Trophoblast cell (in vitro differentiated cells and primary cell): ENCODE data around the gene DLG1.

ENCODE experiments used
- DNase-seq, 2 donors: peaks; one replicate each; pipeline ENCODE4 v3.0.0-alpha.2; 2016
- H2AFZ ChIP-seq: 2 replicates; pipeline ENCODE4 v1.6.1; 2013; ENCODE audit warnings: low read length, moderate library complexity, mild to moderate bottlenecking; ENCODE audit not compliant: insufficient read depth, poor library complexity
- H2AK5ac ChIP-seq: 2 replicates; pipeline ENCODE4 v1.6.1; 2013; ENCODE audit warnings: mild to moderate bottlenecking, low read length
- H2BK120ac ChIP-seq: 2 replicates; pipeline ENCODE4 v1.6.1; 2013; ENCODE audit warnings: low read length, mild to moderate bottlenecking, moderate library complexity; ENCODE audit not compliant: insufficient read depth, poor library complexity
- H2BK12ac ChIP-seq: 2 replicates; pipeline ENCODE4 v1.6.1; 2013; ENCODE audit warnings: mild to moderate bottlenecking, low read length, moderate library complexity
- H2BK5ac ChIP-seq: 2 replicates; pipeline ENCODE4 v1.6.1; 2013; ENCODE audit warnings: low read length, low read depth, moderate library complexity, mild to moderate bottlenecking; ENCODE audit not compliant: poor library complexity
- H3K14ac ChIP-seq: 2 replicates; pipeline ENCODE4 v1.6.1; 2013; ENCODE audit warnings: mild to moderate bottlenecking, low read length
- H3K18ac ChIP-seq: 2 replicates; pipeline ENCODE4 v1.6.1; 2013; ENCODE audit warnings: mild to moderate bottlenecking, low read length
- H3K23ac ChIP-seq: 2 replicates; pipeline ENCODE4 v1.6.1; 2013; ENCODE audit warnings: low read length
- H3K27ac ChIP-seq: 2 replicates; pipeline ENCODE4 v1.5.1; 2013; ENCODE audit warnings: low read depth, mild to moderate bottlenecking, inconsistent platforms, low read length, moderate library complexity
- H3K27me3 ChIP-seq: 2 replicates; pipeline ENCODE4 v1.6.1; 2013; ENCODE audit warnings: inconsistent platforms, mild to moderate bottlenecking, low read length, moderate library complexity; ENCODE audit not compliant: insufficient read depth
- H3K36me3 ChIP-seq, 2 experiments: 1 replicate in 1 of 2; 2 replicates in 1 of 2; pipeline ENCODE4 v1.6.1; 2013; ENCODE audit warnings: low read length in 2 of 2, mild to moderate bottlenecking in 2 of 2, moderate library complexity in 1 of 2; ENCODE audit not compliant: insufficient read depth in 2 of 2, control insufficient read depth in 1 of 2
- H3K4ac ChIP-seq: 2 replicates; pipeline ENCODE4 v1.6.1; 2013; ENCODE audit warnings: low read depth, mild to moderate bottlenecking, low read length, moderate library complexity
- H3K4me1 ChIP-seq, 2 experiments: 1 replicate in 1 of 2; 2 replicates in 1 of 2; pipeline ENCODE4 v1.6.1; 2013; ENCODE audit warnings: low read length in 2 of 2, mild to moderate bottlenecking in 2 of 2, moderate library complexity in 1 of 2; ENCODE audit not compliant: insufficient read depth in 2 of 2, control insufficient read depth in 1 of 2
- H3K4me2 ChIP-seq: 2 replicates; pipeline ENCODE4 v1.6.1; 2013; ENCODE audit warnings: inconsistent platforms, mild to moderate bottlenecking, low read length, moderate library complexity
- H3K4me3 ChIP-seq: 2 replicates; pipeline ENCODE4 v1.5.1; 2013; ENCODE audit warnings: mild to moderate bottlenecking, low read depth, low read length, inconsistent platforms
- H3K79me1 ChIP-seq: one replicate; pipeline ENCODE4 v1.6.1; 2013; ENCODE audit warnings: low read length
- H3K79me2 ChIP-seq: 2 replicates; pipeline ENCODE4 v1.6.1; 2013; ENCODE audit warnings: low read length, mild to moderate bottlenecking; ENCODE audit not compliant: control insufficient read depth, insufficient read depth, poor library complexity
- H3K9ac ChIP-seq: 2 replicates; pipeline ENCODE4 v1.6.1; 2013; ENCODE audit warnings: mild to moderate bottlenecking, low read length
- H3K9me3 ChIP-seq: 2 replicates; pipeline ENCODE4 v1.6.1; 2013; ENCODE audit warnings: low read depth, mild to moderate bottlenecking, control low read depth, inconsistent platforms, low read length; ENCODE audit not compliant: insufficient read depth
- H4K12ac ChIP-seq: 2 replicates; pipeline ENCODE4 v1.6.1; 2013; ENCODE audit warnings: low read depth, mild to moderate bottlenecking, low read length, moderate library complexity
- H4K8ac ChIP-seq: 2 replicates; pipeline ENCODE4 v1.6.1; 2013; ENCODE audit warnings: low read depth, mild to moderate bottlenecking, low read length, moderate library complexity
- H4K91ac ChIP-seq: one replicate; pipeline ENCODE4 v1.6.1; 2013; ENCODE audit warnings: low read depth, mild to moderate bottlenecking, low read length, moderate library complexity
- WGBS: extraction: QIAGEN DNeasy Blood & Tissue Kit; methylation state at CpG from one replicate; pipeline ENCODE4 v1.1.7; 2013; ENCODE audit warnings: missing lambda C conversion rate; ENCODE audit not compliant: insufficient read length, insufficient coverage; ENCODE audit errors: extremely low coverage; 5-methylcytosine and 5-hydroxymethylcytosine counted together

Gene DLG1

DNA sequence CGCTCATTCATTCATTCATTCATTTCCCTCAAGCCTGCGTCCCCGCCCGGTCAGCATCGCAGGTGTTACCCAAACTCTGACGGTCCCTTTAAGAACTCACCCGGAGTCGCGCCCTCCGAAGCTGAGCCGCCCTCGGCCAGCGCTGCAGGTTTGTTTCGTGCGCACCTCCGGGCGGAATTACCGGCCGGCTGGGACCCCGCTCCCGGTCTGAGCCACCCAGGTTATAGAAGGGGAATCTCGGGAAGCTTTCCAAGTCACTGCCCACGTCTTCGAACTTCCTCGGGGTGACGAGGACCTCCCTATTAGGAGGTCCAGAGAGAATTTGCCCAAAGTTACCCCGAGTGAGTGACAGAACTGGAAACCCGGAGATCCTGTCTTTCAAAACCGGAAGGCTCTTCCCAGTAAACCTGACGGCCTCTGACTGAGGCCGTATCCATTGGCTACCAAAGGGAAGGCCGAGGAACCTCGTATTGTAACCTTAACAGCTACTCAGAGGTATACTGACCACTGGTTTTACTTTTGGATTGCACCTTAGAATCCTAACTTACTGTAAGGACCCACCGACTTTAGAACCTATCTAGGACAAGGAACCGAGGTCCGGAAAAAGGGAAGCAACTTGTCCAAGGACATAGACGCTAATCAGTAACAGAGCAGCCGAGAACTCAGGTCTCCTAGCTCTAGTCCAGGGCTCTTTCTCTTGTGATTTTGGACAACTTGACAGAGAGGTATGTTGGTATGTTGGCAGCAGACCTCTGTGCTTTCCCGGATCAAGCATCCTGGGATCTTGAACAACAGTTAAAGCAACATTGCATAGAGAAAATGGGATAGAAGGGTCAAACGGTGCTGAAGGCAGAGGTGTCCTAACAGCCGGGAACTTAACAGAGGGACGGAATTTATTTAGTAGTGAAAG is 788 bp upstream of the DLG1 start:
- DNase-seq: peak; percentile 50 to 67
- peak overlapping the region; percentile 86 for H3K14ac ChIP-seq
- H4K91ac ChIP-seq: peak overlapping the region; percentile 38
- H3K4ac ChIP-seq: peak overlapping the region; percentile 85
- peak overlapping the region; percentile 78 for H3K27ac ChIP-seq
- peak overlapping the region; percentile 75 for H2BK12ac ChIP-seq
- H2BK120ac ChIP-seq: peak overlapping the region; percentile 84
- no peak overlapping the region for H2AK5ac ChIP-seq
- H3K9ac ChIP-seq: no peak overlapping the region
- H2BK5ac ChIP-seq: peak overlapping the region; percentile 4
- no CpG with 5 or more reads among the region's 42 CpGs for WGBS
- no peaks in the 10 kb centered on the region for H3K36me3 ChIP-seq
- H3K18ac ChIP-seq: peak overlapping the region; percentile 71
- H3K27me3 ChIP-seq: no peaks in the 10 kb centered on the region
- peak overlapping the region; percentile 89 for H3K4me2 ChIP-seq
- peak overlapping the region; percentile 63 for H2AFZ ChIP-seq
- H4K8ac ChIP-seq: peak overlapping the region; percentile 70
- H4K12ac ChIP-seq: peak overlapping the region; percentile 59
- peak overlapping the region; percentile 67 for H3K4me3 ChIP-seq
- H3K79me1 ChIP-seq: peaks cover 18% of the 10 kb centered on the region
- H3K9me3 ChIP-seq: no peaks in the 10 kb centered on the region
- no peak overlapping the region for H3K23ac ChIP-seq
- H3K79me2 ChIP-seq: peaks cover 11% of the 10 kb centered on the region
- peaks cover 4 to 10% of the 10 kb centered on the region in 2 experiments for H3K4me1 ChIP-seq

DNA sequence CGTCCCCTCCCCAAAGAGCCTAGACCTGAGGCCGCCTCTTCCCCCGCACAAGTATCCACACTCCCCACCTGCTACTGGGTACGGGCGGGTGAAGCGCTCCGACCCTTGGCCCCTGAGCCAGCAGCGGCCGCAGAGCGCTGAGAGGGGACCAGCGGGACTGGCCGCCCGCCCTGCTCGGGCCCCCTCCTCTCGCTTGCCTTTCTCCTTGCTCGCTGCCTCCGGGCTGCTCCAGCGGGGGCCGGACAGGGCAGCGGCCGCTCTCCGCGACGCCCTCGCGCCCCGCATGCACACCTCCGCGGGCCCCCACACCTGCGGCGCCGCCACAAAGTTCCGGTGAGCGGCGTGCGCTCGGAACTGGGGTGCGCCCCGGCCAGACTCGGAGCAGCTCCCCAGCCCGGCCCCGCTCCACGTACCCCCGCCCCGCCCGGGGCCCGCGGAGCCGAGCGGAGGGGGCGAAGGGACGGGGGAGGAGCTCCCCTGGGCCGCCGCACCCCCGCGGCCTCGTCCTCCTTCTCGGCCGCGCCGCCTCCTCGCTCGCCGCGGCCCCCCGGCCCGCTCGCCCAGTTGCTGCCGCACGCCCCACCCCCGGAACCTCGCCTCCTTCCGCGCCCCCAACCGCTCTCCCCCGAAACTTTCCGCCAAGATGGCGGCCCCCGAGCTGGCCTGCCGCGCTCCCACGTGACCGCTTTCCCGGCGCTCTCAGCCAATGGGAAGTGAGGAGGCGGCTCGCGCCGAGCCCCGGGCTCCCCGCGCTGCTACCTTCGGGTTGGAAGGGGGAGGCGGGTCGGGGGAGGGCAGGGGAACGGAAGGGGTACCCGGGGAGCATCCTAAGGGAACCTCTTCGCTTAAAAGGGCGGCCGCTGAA is 704 bp downstream of the DLG1 start:
- Histone ChIP-seq H3K79me2 (peaks cover 11% of the 10 kb centered on the region), H3K9me3 (no peaks in the 10 kb centered on the region)

DNA sequence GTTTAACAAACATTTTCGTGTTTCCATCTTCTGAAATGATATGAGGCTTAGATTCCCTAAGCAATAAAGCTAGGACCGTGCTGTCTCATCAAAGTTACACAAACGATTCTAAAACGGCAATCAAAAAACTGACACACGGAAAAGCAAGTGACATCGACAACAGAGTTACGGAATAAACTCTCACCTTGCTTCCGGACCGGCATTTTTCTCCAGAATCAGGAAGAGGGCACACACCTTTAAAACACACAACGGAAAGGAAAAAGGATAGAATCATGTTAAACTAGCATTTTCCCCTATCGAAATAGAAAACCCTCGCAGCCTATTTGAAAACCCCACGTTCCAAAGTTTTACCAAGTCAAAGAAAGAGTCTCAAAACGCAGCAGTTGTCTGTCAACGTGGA is 1.4 kb downstream of the DLG1 start:
- Histone ChIP-seq H3K27ac (no peak overlapping the region), H3K4me3 (peak overlapping the region; percentile 86)
- WGBS: no CpG with 5 or more reads among the region's 15 CpGs

More for the DNA sequence above, 704 bp downstream of the DLG1 start:
- Histone ChIP-seq H4K8ac (peak overlapping the region; percentile 96), H3K27me3 (no peaks in the 10 kb centered on the region), H4K12ac (peak overlapping the region; percentile 81), H3K4me3 (peak overlapping the region; percentile 86), H3K4me1 (peaks cover 4 to 8% of the 10 kb centered on the region in 2 experiments), H4K91ac (peak overlapping the region; percentile 97), H2BK12ac (no peak overlapping the region), H2AFZ (peak overlapping the region; percentile 84), H3K36me3 (no peaks in the 10 kb centered on the region), H2BK120ac (peak overlapping the region; percentile 85), H3K4me2 (peak overlapping the region; percentile 89), H3K23ac (no peak overlapping the region), H3K14ac (peak overlapping the region; percentile 95), H3K79me1 (peaks cover 18% of the 10 kb centered on the region), H3K18ac (peak overlapping the region; percentile 94), H2AK5ac (peak overlapping the region; percentile 18), H3K9ac (peak overlapping the region; percentile 74), H2BK5ac (peak overlapping the region; percentile 98), H3K4ac (peak overlapping the region; percentile 83), H3K27ac (peak overlapping the region; percentile 88)
- no CpG with 5 or more reads among the region's 100 CpGs for WGBS
- peak; percentile 79 to 85 for DNase-seq

DNA sequence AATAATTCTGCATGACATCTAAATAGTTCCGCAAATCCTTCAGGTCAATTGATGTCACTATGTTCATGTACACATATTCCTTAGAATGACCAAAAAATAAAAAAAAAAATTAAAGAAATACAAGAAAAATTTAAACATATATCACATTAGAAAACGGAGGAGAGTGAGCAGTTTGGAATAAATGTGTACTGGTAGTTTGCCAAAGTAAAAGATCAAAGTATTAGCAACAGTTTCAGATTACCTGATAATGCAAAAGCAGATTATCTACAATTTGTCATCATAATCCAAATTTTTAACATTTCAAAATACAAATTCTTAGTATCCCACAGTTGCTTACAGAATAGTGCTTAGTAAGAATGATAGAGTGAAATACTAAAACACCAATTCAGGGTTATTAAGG is 1.9 kb downstream of the DLG1 start:
- Histone ChIP-seq H3K27me3 (no peaks in the 10 kb centered on the region), H3K18ac (no peak overlapping the region), H3K9ac (no peak overlapping the region), H3K4ac (no peak overlapping the region), H4K91ac (no peak overlapping the region), H2AK5ac (no peak overlapping the region), H4K8ac (no peak overlapping the region), H3K79me1 (peaks cover 18% of the 10 kb centered on the region), H2AFZ (no peak overlapping the region), H3K4me2 (peak overlapping the region; percentile 84), H3K4me1 (peaks cover 4 to 5% of the 10 kb centered on the region in 2 experiments), H2BK12ac (no peak overlapping the region), H3K14ac (no peak overlapping the region), H3K23ac (no peak overlapping the region), H3K79me2 (peaks cover 11% of the 10 kb centered on the region), H3K9me3 (no peaks in the 10 kb centered on the region), H4K12ac (no peak overlapping the region), H3K36me3 (no peaks in the 10 kb centered on the region), H2BK5ac (no peak overlapping the region), H3K4me3 (no peak overlapping the region), H2BK120ac (no peak overlapping the region), H3K27ac (no peak overlapping the region)
- WGBS: no CpG with 5 or more reads among the region's 2 CpGs
- DNase-seq: no peak

More for the DNA sequence above, 1.4 kb downstream of the DLG1 start:
- peaks cover 4 to 5% of the 10 kb centered on the region in 2 experiments for H3K4me1 ChIP-seq
- H3K9ac ChIP-seq: peak overlapping the region; percentile 74
- H3K4me2 ChIP-seq: peak overlapping the region; percentile 84
- peak overlapping the region; percentile 83 for H3K4ac ChIP-seq
- H2BK5ac ChIP-seq: peak overlapping the region; percentile 98
- H3K14ac ChIP-seq: no peak overlapping the region
- H4K91ac ChIP-seq: no peak overlapping the region
- H4K8ac ChIP-seq: no peak overlapping the region
- H3K79me2 ChIP-seq: peaks cover 11% of the 10 kb centered on the region
- H2AK5ac ChIP-seq: no peak overlapping the region
- H2AFZ ChIP-seq: no peak overlapping the region
- no peak overlapping the region for H2BK12ac ChIP-seq
- no peak overlapping the region for H3K23ac ChIP-seq
- H3K18ac ChIP-seq: no peak overlapping the region
- H3K27me3 ChIP-seq: no peaks in the 10 kb centered on the region
- H2BK120ac ChIP-seq: no peak overlapping the region
- H3K36me3 ChIP-seq: no peaks in the 10 kb centered on the region
- no peaks in the 10 kb centered on the region for H3K9me3 ChIP-seq
- no peak overlapping the region for H4K12ac ChIP-seq
- no peak for DNase-seq
- peaks cover 18% of the 10 kb centered on the region for H3K79me1 ChIP-seq
